ENCODE results near the gene EPB41L4B. TPM values are rescaled to one million over a fixed set of nuclear protein-coding genes. Genes with fewer than 3 reads are reported as not detected.

EPB41L4B gene
- total and polyA plus RNA-seq, 12 donors: 0.20 to 15.2 (median 4.4) TPM

DNA sequence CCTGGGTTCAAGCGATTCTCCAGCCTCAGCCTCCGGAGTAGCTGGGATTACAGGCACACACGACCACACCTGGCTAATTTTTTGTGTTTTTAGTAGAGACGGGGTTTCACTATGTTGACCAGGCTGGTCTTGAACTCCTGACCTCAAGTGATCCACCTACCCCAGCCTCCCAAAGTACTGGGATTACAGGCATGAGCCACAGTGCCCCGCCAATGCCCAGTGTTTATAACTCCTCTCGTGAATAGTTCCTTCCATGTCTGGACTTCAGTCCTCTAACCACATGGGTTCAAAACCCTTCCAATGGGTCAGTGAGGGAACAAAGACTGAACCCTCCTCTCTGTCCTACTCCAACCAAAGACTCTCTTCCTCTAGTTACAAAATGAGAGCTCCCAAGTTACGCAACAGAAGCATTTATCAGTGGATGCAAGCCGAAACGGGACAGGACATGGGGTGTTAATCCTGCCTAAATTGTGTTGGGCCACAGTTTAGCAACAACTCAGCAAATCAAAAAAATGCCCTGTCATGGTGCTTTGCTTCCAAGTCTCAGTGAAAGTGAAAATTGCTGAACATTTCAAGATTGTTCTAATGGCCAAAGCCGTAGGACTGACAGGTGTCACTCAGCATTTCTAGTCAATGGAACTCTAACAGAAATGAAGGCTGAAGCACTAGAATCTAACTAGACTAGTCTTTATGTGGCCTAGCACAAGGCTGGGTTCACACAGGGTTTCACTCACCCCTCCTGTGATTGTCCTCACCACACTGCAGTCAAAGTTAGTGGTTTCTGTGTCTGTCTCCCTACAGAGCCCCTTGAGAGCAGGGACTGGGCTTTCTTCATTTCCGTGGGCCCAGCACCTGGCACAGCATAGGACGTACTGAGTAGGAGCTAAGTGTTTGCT, 197.9 kb downstream of the EPB41L4B start:
- intact Hi-C loops (cut with DNase I): no loop called here
- H3K36me3 ChIP-seq: no peaks in the 10 kb centered on the region
- WGBS, 2 donors: 81 to 85% methylated on average over 12 of the region's 12 CpGs
- no peaks in the 10 kb centered on the region for H3K27me3 ChIP-seq
- no peaks in the 10 kb centered on the region for H3K9me3 ChIP-seq
- DNase-seq (no peak), ATAC-seq (no peak)
- H3K4me1 ChIP-seq: peaks cover 0 to 17% (median 13%) of the 10 kb centered on the region in 9 donors
- no peak overlapping the region for H3K4me3 ChIP-seq
- TF ChIP-seq, protein P1, sequence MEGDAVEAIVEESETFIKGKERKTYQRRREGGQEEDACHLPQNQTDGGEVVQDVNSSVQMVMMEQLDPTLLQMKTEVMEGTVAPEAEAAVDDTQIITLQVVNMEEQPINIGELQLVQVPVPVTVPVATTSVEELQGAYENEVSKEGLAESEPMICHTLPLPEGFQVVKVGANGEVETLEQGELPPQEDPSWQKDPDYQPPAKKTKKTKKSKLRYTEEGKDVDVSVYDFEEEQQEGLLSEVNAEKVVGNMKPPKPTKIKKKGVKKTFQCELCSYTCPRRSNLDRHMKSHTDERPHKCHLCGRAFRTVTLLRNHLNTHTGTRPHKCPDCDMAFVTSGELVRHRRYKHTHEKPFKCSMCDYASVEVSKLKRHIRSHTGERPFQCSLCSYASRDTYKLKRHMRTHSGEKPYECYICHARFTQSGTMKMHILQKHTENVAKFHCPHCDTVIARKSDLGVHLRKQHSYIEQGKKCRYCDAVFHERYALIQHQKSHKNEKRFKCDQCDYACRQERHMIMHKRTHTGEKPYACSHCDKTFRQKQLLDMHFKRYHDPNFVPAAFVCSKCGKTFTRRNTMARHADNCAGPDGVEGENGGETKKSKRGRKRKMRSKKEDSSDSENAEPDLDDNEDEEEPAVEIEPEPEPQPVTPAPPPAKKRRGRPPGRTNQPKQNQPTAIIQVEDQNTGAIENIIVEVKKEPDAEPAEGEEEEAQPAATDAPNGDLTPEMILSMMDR (IDR thresholded peaks at IDR 0.05): no peak
- H3K27ac ChIP-seq: no peak overlapping the region

Other genes with a start within 250 kb of the EPB41L4B start
- 100 to 1,000 TPM in 5 of 10 donors, 10 to 100 TPM in 5; 84.2 to 152 (median 99.9) TPM for gene TMEM245, start 201.1 kb downstream of the EPB41L4B start, total RNA-seq
- 10 to 100 TPM; 17.0 to 23.5 TPM for gene TMEM245, start 201.1 kb downstream of the EPB41L4B start, polyA plus RNA-seq
- 1 to 10 TPM in 7 of 10 donors, under 1 TPM in 3; 0.61 to 3.0 (median 1.4) TPM for gene FRRS1L, start 153.8 kb downstream of the EPB41L4B start, total RNA-seq
- under 1 TPM in 1 of 2 donors, not detected in 1; 0.07 TPM for gene FRRS1L, start 153.8 kb downstream of the EPB41L4B start, polyA plus RNA-seq
- 10 to 100 TPM; 22.7 to 70.7 (median 51.5) TPM for gene PTPN3, start 177.2 kb upstream of the EPB41L4B start, total RNA-seq
- 10 to 100 TPM in 1 of 2 donors, 1 to 10 TPM in 1; 3.1 to 10.7 TPM for gene PTPN3, start 177.2 kb upstream of the EPB41L4B start, polyA plus RNA-seq

Measured in heart right ventricle (tissue), 16 donors.